WTC11 (cell line): ENCODE data around the gene EHBP1. TPM values are rescaled to one million over a fixed set of nuclear protein-coding genes. Genes with fewer than 3 reads are reported as not detected.
A peak's percentile ranks its signal among the peaks of the same experiment; 100 is the strongest.

Experiments
- ATAC-seq: fragments of 200-7000 bp; cut with Tn5 transposase; 2 replicates; pipeline ENCODE4 v1.10.0; 2021; ENCODE audit warnings: mild to moderate bottlenecking, moderate library complexity
- CTCF ChIA-PET: fragments of 300-600 bp; sonication (Branson Sonifier 250); formaldehyde crosslinking; loops from one replicate; lab custom pipeline; 2021; ENCODE audit warnings: antibody characterized with exemption; lab: Charles Lee
- POLR2A ChIA-PET: fragments of 350-600 bp; sonication (Branson Sonifier 250); formaldehyde crosslinking; loops from one replicate; lab custom pipeline; 2021; ENCODE audit warnings: antibody characterized with exemption; lab: Charles Lee
- DNase-seq: peaks from one replicate; pipeline ENCODE4 v3.0.0; 2021; ENCODE audit warnings: low spot score
- H3K27ac Mint-ChIP-seq: 2 replicates; pipeline ENCODE4 v1.8.0; 2021; ENCODE audit warnings: mixed read lengths
- H3K27me3 Mint-ChIP-seq: 2 replicates; pipeline ENCODE4 v1.8.0; 2021; ENCODE audit warnings: low read depth, mild to moderate bottlenecking, moderate library complexity, mixed read lengths
- H3K36me3 Mint-ChIP-seq: 2 replicates; pipeline ENCODE4 v1.8.0; 2021; ENCODE audit warnings: mixed read lengths
- H3K4me1 Mint-ChIP-seq: 2 replicates; pipeline ENCODE4 v1.8.0; 2022; ENCODE audit warnings: mixed read lengths
- H3K4me3 Mint-ChIP-seq: 2 replicates; pipeline ENCODE4 v1.8.0; 2021; ENCODE audit warnings: mild to moderate bottlenecking, moderate library complexity, mixed read lengths
- H3K9me3 Mint-ChIP-seq: 2 replicates; pipeline ENCODE4 v1.8.0; 2021; ENCODE audit warnings: mixed read lengths
- AFF4 ChIP-seq: sonication (generic); formaldehyde crosslinking; IDR thresholded peaks from 2 replicates; pipeline ENCODE4 v1.8.1; 2023; ENCODE audit warnings: mild to moderate bottlenecking, missing genetic modification reagents, borderline replicate concordance
- ATF3 ChIP-seq: sonication (generic); formaldehyde crosslinking; conservative IDR thresholded peaks from 2 replicates; pipeline ENCODE4 v1.8.1; 2022; ENCODE audit warnings: mild to moderate bottlenecking, missing genetic modification reagents
- ELF4 ChIP-seq: sonication (generic); formaldehyde crosslinking; IDR thresholded peaks from 2 replicates; pipeline ENCODE4 v1.8.1; 2022; ENCODE audit warnings: low read depth, mild to moderate bottlenecking, moderate library complexity, missing genetic modification reagents
- ERG ChIP-seq: fragments of 250-450 bp; sonication (Bioruptor Pico); IDR thresholded peaks from 2 replicates; pipeline ENCODE4 v1.8.0; 2021; ENCODE audit warnings: mild to moderate bottlenecking
- KAT7 ChIP-seq: sonication (generic); formaldehyde crosslinking; IDR thresholded peaks from 2 replicates; pipeline ENCODE4 v1.8.1; 2023; ENCODE audit warnings: missing genetic modification reagents, mild to moderate bottlenecking, borderline replicate concordance
- NFATC4 ChIP-seq: fragments of 250-450 bp; sonication (Bioruptor Pico); IDR thresholded peaks from 2 replicates; pipeline ENCODE4 v1.9.0; 2021; ENCODE audit warnings: mild to moderate bottlenecking
- NR2C2 ChIP-seq: sonication (generic); formaldehyde crosslinking; IDR thresholded peaks from 2 replicates; pipeline ENCODE4 v1.8.0; 2022; ENCODE audit warnings: mild to moderate bottlenecking, missing genetic modification reagents
- total RNA-seq: library from RNA; stranded (reverse); gene quantifications from 3 replicates; pipeline ENCODE4 v1.2.3, GENCODE V29; 2021
- TF ChIP-seq, protein P1 (sequence below): fragments of 250-450 bp; sonication (Bioruptor Pico); IDR thresholded peaks from 2 replicates; pipeline ENCODE4 v1.9.0; 2021; ENCODE audit warnings: moderate library complexity, mild to moderate bottlenecking, inconsistent platforms, borderline replicate concordance

The EHBP1 gene
- total RNA-seq, 1 experiment from 2014 or later: 36.4 TPM

DNA sequence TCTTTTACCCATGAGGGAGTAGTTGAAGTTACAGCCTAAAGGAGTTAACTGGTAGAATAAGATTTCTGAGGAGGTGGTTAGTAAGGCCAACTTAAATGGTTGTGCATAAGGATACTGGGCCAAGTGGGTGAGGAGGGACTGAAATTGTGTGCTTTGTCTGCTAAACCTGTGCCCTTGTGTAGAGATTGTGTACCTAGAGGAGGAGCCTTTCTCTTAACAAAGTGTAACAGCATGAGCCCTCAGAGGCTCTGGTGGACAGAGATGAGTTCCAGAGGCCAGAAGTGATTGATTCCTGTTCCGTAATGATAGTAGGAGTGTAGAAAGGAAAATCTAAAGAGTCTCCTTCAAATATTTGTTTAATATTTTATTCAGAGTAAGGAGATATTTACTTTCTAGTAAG is 388.0 kb downstream of the EHBP1 start:
- POLR2A ChIA-PET: no interaction called here
- Mint-ChIP-seq H3K36me3 (no peaks in the 10 kb centered on the region), H3K4me3 (no peak overlapping the region), H3K27ac (no peak overlapping the region), H3K9me3 (peaks cover 3% of the 10 kb centered on the region; the same call in 1 of the 2 replicates), H3K4me1 (no peaks in the 10 kb centered on the region), H3K27me3 (no peaks in the 10 kb centered on the region)
- DNase-seq (no peak), ATAC-seq (peak; percentile 60)
- CTCF ChIA-PET: interaction anchor here (0.6 kb wide), 1 partner anchor 38 kb away, joined by 3 read pairs; no protein-coding TSS in a partner anchor
- TF ChIP-seq KAT7 (CRISPR knock-in tag) (no peak), ERG (no peak), AFF4 (no peak), ATF3 (CRISPR knock-in tag) (no peak), NR2C2 (CRISPR knock-in tag) (no peak), NFATC4 (CRISPR knock-in tag) (no peak), ELF4 (CRISPR knock-in tag) (no peak)
- TF ChIP-seq, protein P1, sequence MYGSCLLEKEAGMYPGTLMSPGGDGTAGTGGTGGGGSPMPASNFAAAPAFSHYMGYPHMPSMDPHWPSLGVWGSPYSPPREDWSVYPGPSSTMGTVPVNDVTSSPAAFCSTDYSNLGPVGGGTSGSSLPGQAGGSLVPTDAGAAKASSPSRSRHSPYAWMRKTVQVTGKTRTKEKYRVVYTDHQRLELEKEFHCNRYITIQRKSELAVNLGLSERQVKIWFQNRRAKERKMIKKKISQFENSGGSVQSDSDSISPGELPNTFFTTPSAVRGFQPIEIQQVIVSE (CRISPR knock-in tag): no peak

Other genes with a start within 250 kb of the EHBP1 start
- 0.66 to 1.2 TPM (median 1.1 TPM) in 3 replicates for gene TMEM17, start 199.5 kb upstream of the EHBP1 start, total RNA-seq